Measurements from ENCODE around the gene SPC25. TPM values are rescaled to one million over a fixed set of nuclear protein-coding genes. Genes with fewer than 3 reads are reported as not detected.

SPC25 gene
- total RNA-seq, 1 experiment from 2014 or later: 31.5 TPM

GRCh38 chr2:168901003-168901402 is 10.8 kb upstream of the SPC25 start, which contains the start of gene G6PC2:
TSS of gene G6PC2 (plus strand) at chr2:168901291. CDS start at chr2:168901332, 41 bp downstream.
- H3K4me1 Mint-ChIP-seq: peaks cover 15% of the 10 kb centered on the region in 2 experiments
- no peaks in the 10 kb centered on the region for H3K79me1 ChIP-seq (ENCODE audit: insufficient read depth, low read depth, low read length, poor library complexity, severe bottlenecking)
- H3K9me3 Mint-ChIP-seq: no peaks in the 10 kb centered on the region
- no peak within 1 kb of the TSS for H2AK5ac ChIP-seq (ENCODE audit: insufficient read length, low read length)
- no peak within 1 kb of the TSS for H4K5ac ChIP-seq (ENCODE audit: insufficient read length, low read depth, low read length)
- H3K18ac ChIP-seq (ENCODE audit: insufficient read length, low read depth, low read length): no peak within 1 kb of the TSS
- H4K20me1 ChIP-seq (ENCODE audit: control insufficient read depth, insufficient read depth, insufficient read length): no peaks in the 10 kb centered on the region
- WGBS (ENCODE audit: extremely low coverage, insufficient read length, low lambda C conversion rate): no CpG with 5 or more reads among the region's 5 CpGs
- H2BK15ac ChIP-seq (ENCODE audit: low read depth, low read length): no peak within 1 kb of the TSS
- no peak within 1 kb of the TSS for H3K14ac ChIP-seq (ENCODE audit: insufficient read depth, low read length)
- H3K27me3 Mint-ChIP-seq (ENCODE audit: low read depth): no peaks in the 10 kb centered on the region
- no peak within 1 kb of the TSS for H3K4me3 Mint-ChIP-seq
- no peak within 1 kb of the TSS for H3K4ac ChIP-seq (ENCODE audit: low read depth, low read length)
- no peaks in the 10 kb centered on the region for H3K27me3 ChIP-seq (ENCODE audit: insufficient read depth, low read length)
- no peak for DNase-seq
- H3K27ac ChIP-seq (ENCODE audit: insufficient read length, low read depth, low read length): no peak within 1 kb of the TSS
- H3K9ac ChIP-seq (ENCODE audit: extremely low read depth, insufficient read length, low read length): no peak within 1 kb of the TSS
- no peak within 1 kb of the TSS for H3K23ac ChIP-seq (ENCODE audit: insufficient read length, low read depth, low read length)
- H3K36me3 Mint-ChIP-seq (ENCODE audit: insufficient read depth in 1 of 3, low read depth in 3 of 3): no peaks in the 10 kb centered on the region
- no peak within 1 kb of the TSS for H4K91ac ChIP-seq (ENCODE audit: insufficient read length, low read depth, low read length)
- H2BK5ac ChIP-seq (ENCODE audit: insufficient read length, low read length): no peak within 1 kb of the TSS
- no peaks in the 10 kb centered on the region for H3K79me2 ChIP-seq (ENCODE audit: insufficient read depth, low read length)
- no peak within 1 kb of the TSS for H2BK20ac ChIP-seq (ENCODE audit: low read depth, low read length, poor library complexity, severe bottlenecking)
- H3K4me2 ChIP-seq (ENCODE audit: insufficient read depth, insufficient read length, low read length): no peak within 1 kb of the TSS
- H3K27ac Mint-ChIP-seq: peak within 1 kb of the TSS in 1 of 3 experiments; percentile 16; a peak in 1 of 7 replicates
- H3K4me1 ChIP-seq (ENCODE audit: insufficient read depth, low read length): peaks cover 2% of the 10 kb centered on the region; the same call in 1 of the 2 replicates
- no peaks in the 10 kb centered on the region for H3K23me2 ChIP-seq (ENCODE audit: insufficient read length, low read depth, low read length, poor library complexity, severe bottlenecking)
- H4K8ac ChIP-seq (replicated peaks; ENCODE audit: insufficient read length, low read depth, low read length): no peak within 1 kb of the TSS
- H3T11ph ChIP-seq (ENCODE audit: low read length): no peak within 1 kb of the TSS
- no peak within 1 kb of the TSS for H2BK12ac ChIP-seq (ENCODE audit: insufficient read length, low read depth, low read length)
- no peak within 1 kb of the TSS for H2BK120ac ChIP-seq (ENCODE audit: low read depth, low read length, poor library complexity, severe bottlenecking)
- TF ChIP-seq CTCF (conservative IDR thresholded peaks at IDR 0.05): no peak
- H3K9me3 ChIP-seq (ENCODE audit: control insufficient read depth, low read depth, low read length): no peaks in the 10 kb centered on the region
- no peak within 1 kb of the TSS for H3K56ac ChIP-seq (ENCODE audit: insufficient read length, low read depth, low read length)
- H2AFZ ChIP-seq (ENCODE audit: low read length): no peak within 1 kb of the TSS

Data from H9 (cell line).